Iris pigment epithelial cell (primary cell): ENCODE measurements around the gene RPL6.

Experiments used
- DNase-seq: peaks from one replicate; pipeline ENCODE4 v3.0.0-alpha.2; 2011; ENCODE audit warnings: low read depth

Gene RPL6

GRCh38 chr12:112380663-112381405, 28.6 kb downstream of the RPL6 start:
- DNase-seq: no peak

GRCh38 chr12:112375105-112375504, 34.3 kb downstream of the RPL6 start:
- peak; percentile 17 for DNase-seq

- no peak for DNase-seq
These were observed 35.2 kb downstream of the RPL6 start for GRCh38 chr12:112374166-112374740.

GRCh38 chr12:112370868-112371510, 38.4 kb downstream of the RPL6 start:
- DNase-seq: no peak

GRCh38 chr12:112370199-112370598, 39.2 kb downstream of the RPL6 start:
- DNase-seq: no peak

- no peak for DNase-seq
These were observed 40.5 kb downstream of the RPL6 start for GRCh38 chr12:112368856-112369255.

GRCh38 chr12:112367965-112368364, 41.4 kb downstream of the RPL6 start:
- DNase-seq: no peak

GRCh38 chr12:112362310-112362709, 47.1 kb downstream of the RPL6 start:
- no peak for DNase-seq

- no peak for DNase-seq
These were observed 48.1 kb downstream of the RPL6 start for GRCh38 chr12:112361271-112361670.

GRCh38 chr12:112359290-112359689, 50.1 kb downstream of the RPL6 start:
- DNase-seq: no peak

- no peak for DNase-seq
These were observed 52.2 kb downstream of the RPL6 start for GRCh38 chr12:112357214-112357613.
